HFFc6 (cell line): ENCODE measurements around the gene C20orf204. TPM values are rescaled to one million over a fixed set of nuclear protein-coding genes. Genes with fewer than 3 reads are reported as not detected.

Experiments
- DNase-seq: peaks from one replicate; pipeline ENCODE4 v3.0.0-alpha.2; 2018
- H3K27ac Mint-ChIP-seq: 2 replicates; pipeline ENCODE4 v1.8.0; 2020; ENCODE audit warnings: mild to moderate bottlenecking, mixed read lengths
- H3K27me3 Mint-ChIP-seq: 2 replicates; pipeline ENCODE4 v1.8.0; 2021; ENCODE audit warnings: mild to moderate bottlenecking, moderate library complexity, mixed read lengths; ENCODE audit not compliant: insufficient read depth
- H3K36me3 Mint-ChIP-seq: 2 replicates; pipeline ENCODE4 v1.8.0; 2021; ENCODE audit warnings: low read depth, mixed read lengths
- H3K4me1 Mint-ChIP-seq: 2 replicates; pipeline ENCODE4 v1.8.0; 2020; ENCODE audit warnings: low read depth, mixed read lengths
- H3K4me3 Mint-ChIP-seq: 2 replicates; pipeline ENCODE4 v1.8.0; 2020; ENCODE audit warnings: mild to moderate bottlenecking, moderate library complexity, mixed read lengths
- H3K9me3 Mint-ChIP-seq: 2 replicates; pipeline ENCODE4 v1.8.0; 2020; ENCODE audit warnings: mild to moderate bottlenecking, mixed read lengths
- total RNA-seq, 6 experiments: library from RNA; stranded (reverse); fragmentation: NEBNext Ultra II Directional; extraction: Animal tissue kit (Norgen Biotek cat#: 25700); gene quantifications; 2 replicates in 1 of 6; 3 replicates in 5 of 6; pipeline ENCODE4 v1.2.3, GENCODE V29; 2021
- TF ChIP-seq, protein P1 (sequence below): fragments of 200-600 bp; sonication (generic); IDR thresholded peaks from 2 replicates; pipeline ENCODE4 v1.5.0; 2021; ENCODE audit warnings: antibody characterized with exemption, mild to moderate bottlenecking

The C20orf204 gene
- total RNA-seq, 6 experiments from 2014 or later = 0.32 to 0.57 (median 0.42) TPM

DNA sequence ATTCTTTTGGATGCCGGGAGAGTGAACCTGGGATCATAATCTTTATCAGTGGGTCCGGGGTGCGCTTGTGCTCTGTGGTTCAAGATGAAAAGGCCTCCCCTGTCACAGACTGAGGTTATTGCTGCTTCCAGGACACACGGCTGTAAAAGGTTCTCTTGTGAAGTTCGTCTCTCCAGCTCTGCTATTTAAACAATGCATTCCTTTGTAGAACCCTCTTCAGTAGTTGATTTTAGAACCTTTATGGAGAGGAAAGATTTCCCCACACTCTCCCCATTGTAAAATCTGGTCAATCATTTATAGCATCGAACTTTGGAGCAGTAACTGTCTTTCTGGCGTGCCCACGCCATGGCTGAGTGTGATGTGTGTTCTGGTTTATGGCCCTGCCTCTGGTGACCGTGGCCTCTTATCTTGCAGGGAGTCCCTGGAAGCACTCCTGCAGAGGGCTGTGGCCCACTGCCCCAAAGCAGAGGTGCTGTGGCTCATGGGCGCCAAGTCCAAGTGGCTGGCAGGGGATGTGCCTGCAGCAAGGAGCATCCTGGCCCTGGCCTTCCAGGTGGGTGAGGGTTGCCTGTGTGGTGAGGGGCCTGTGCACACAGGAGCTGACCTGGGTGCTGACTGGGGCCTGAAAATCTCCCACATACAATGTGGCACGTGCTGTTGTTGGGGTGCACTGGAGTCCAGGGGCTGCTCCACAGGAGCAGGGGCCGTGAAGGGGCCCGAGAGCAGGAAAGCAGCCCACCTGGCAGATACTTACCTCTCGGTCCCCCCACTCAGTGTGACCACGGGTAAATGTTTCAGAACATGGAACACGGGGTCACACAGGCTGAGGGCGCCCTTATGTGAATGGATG, 11.6 kb upstream of the C20orf204 start:
- no peak for DNase-seq
- no peak overlapping the region for H3K27ac Mint-ChIP-seq
- H3K9me3 Mint-ChIP-seq = no peaks in the 10 kb centered on the region
- H3K4me3 Mint-ChIP-seq = no peak overlapping the region
- TF ChIP-seq, protein P1, sequence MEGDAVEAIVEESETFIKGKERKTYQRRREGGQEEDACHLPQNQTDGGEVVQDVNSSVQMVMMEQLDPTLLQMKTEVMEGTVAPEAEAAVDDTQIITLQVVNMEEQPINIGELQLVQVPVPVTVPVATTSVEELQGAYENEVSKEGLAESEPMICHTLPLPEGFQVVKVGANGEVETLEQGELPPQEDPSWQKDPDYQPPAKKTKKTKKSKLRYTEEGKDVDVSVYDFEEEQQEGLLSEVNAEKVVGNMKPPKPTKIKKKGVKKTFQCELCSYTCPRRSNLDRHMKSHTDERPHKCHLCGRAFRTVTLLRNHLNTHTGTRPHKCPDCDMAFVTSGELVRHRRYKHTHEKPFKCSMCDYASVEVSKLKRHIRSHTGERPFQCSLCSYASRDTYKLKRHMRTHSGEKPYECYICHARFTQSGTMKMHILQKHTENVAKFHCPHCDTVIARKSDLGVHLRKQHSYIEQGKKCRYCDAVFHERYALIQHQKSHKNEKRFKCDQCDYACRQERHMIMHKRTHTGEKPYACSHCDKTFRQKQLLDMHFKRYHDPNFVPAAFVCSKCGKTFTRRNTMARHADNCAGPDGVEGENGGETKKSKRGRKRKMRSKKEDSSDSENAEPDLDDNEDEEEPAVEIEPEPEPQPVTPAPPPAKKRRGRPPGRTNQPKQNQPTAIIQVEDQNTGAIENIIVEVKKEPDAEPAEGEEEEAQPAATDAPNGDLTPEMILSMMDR = no peak
- H3K36me3 Mint-ChIP-seq = peaks cover 27% of the 10 kb centered on the region
- H3K27me3 Mint-ChIP-seq = no peaks in the 10 kb centered on the region; the same call in 1 of the 2 replicates
- no peaks in the 10 kb centered on the region; the same call in 1 of the 2 replicates for H3K4me1 Mint-ChIP-seq

DNA sequence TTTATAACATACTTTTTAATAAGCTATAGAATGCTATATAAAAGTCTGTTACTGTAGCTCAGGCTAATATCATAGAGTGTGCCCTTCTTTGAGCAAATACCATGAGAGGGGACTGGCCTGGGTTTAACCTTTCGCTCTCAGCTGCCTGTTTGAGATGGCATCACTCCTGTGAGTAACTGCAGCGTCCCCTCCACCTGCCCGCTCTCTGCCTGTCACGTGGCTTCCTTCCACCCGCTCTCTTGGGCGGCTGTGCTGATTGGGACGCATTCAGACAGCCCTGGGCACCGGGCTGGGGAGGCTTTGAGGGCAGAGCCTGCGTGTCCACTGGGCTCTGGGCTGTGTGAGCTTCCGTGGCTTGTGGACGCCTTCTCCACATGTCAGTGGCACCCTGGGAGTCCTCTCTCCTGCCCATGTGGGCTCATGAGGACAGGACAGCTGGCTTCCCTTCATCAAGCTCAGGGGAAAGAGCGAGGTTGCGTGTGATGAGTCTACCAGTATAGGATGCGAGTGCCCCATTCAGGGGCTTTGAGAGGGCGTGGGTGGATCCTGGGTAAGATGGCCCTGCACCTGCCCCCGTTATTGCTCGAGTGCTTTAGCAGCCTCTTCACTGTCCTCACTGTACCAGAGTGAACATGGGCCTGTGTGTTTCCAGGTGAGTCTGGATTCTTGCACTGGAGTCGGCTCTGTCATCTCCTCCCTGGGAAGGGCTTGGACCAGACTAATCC, 10.7 kb upstream of the C20orf204 start:
- TF ChIP-seq, protein P1 = no peak
- no peak overlapping the region for H3K4me3 Mint-ChIP-seq
- H3K4me1 Mint-ChIP-seq = no peaks in the 10 kb centered on the region
- no peak for DNase-seq
- no peaks in the 10 kb centered on the region; the same call in 1 of the 2 replicates for H3K27me3 Mint-ChIP-seq
- H3K27ac Mint-ChIP-seq = no peak overlapping the region
- H3K36me3 Mint-ChIP-seq = peaks cover 30% of the 10 kb centered on the region
- no peaks in the 10 kb centered on the region for H3K9me3 Mint-ChIP-seq

DNA sequence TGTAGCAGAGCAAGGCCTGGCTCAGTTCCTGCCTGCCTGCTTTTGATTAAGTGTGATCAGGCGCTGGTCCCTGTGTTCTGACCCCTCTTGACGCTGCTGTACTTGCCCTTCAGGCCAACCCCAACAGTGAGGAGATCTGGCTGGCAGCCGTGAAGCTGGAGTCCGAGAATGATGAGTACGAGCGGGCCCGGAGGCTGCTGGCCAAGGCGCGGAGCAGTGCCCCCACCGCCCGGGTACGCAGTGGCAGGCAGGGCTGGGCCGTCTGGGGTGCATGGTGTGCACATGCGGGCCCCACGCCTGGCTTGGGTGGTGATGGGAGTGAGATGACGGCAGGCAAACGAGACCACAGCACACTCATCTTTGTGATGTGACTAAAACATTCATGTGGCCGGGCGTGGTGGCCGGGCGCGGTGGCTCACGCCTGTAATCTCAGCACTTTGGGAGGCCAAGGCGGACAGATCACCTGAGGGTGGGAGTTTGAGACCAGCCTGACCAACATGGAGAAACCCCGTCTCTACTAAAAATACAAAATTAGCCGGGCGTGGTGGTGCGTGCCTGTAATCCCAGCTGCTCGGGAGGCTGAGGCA, 10.1 kb upstream of the C20orf204 start:
- H3K4me3 Mint-ChIP-seq = no peak overlapping the region
- H3K27me3 Mint-ChIP-seq = no peaks in the 10 kb centered on the region; the same call in 1 of the 2 replicates
- no peaks in the 10 kb centered on the region for H3K4me1 Mint-ChIP-seq
- H3K27ac Mint-ChIP-seq = no peak overlapping the region
- no peaks in the 10 kb centered on the region for H3K9me3 Mint-ChIP-seq
- TF ChIP-seq, protein P1 = no peak
- H3K36me3 Mint-ChIP-seq = peaks cover 30% of the 10 kb centered on the region
- DNase-seq = no peak

DNA sequence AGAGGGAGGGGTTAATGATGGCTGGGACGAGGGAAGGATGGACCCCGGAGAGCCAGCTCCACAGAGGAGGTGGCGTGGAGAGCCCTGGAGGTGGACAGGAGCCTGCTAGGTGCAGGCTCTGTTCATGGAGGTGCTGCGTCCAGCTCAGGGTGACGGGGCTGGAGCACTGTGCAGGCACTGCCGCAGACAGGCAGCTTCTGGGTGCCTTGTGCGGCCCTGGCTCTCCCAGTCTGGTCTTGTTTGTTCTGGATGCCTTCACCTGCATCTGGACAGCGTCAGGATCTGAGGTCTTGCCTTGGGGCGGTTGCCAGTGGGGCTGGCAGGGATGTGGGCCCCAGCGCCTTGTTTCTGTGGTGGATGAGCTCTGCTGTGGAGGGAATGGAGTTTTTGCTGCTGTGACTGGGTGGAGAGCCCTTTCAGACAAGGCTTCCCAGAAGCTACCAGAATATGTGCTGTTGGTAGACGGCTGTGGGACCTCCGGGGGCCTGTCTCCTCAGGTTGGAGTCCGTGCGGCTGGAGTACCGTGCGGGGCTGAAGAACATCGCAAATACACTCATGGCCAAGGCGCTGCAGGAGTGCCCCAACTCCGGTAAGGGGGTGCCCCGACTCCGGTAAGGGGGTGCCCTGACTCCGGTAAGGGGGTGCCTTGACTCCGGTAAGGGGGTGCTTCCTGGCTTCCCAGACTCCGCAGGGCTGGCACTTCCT, 7.8 kb upstream of the C20orf204 start:
- peaks cover 2% of the 10 kb centered on the region for H3K27me3 Mint-ChIP-seq
- H3K9me3 Mint-ChIP-seq = no peaks in the 10 kb centered on the region
- H3K27ac Mint-ChIP-seq = no peak overlapping the region
- peaks cover 20% of the 10 kb centered on the region for H3K36me3 Mint-ChIP-seq
- H3K4me3 Mint-ChIP-seq = no peak overlapping the region
- no peak for DNase-seq
- TF ChIP-seq, protein P1 = no peak
- no peaks in the 10 kb centered on the region for H3K4me1 Mint-ChIP-seq
